ENCODE results near the gene CADPS2.
A peak's percentile ranks its signal among the peaks of the same experiment; 100 is the strongest.

Gene CADPS2

DNA sequence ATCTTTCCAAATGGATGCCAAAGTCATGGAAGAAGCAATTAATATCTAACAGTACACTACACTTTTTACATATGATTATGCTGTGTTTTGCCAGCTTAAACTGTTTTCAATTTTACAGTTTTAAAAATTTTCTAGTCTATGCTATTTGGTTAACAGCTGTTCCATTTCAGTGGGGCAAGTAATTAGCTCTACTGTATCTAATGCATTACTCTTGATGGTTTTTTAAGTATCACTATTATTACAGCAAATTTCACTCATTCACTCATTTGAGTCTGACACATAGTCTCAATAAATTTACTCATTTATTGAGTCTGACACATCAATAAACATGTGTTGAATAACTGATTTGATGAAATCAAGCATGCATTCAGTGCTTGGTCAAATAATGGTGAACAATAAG, 343.1 kb downstream of the CADPS2 start:
- in situ Hi-C loops (cut with HindIII; ENCODE audit: low pct_ligation_motif_present, low sequenced_read_pairs): no loop called here
- no peak for DNase-seq

DNA sequence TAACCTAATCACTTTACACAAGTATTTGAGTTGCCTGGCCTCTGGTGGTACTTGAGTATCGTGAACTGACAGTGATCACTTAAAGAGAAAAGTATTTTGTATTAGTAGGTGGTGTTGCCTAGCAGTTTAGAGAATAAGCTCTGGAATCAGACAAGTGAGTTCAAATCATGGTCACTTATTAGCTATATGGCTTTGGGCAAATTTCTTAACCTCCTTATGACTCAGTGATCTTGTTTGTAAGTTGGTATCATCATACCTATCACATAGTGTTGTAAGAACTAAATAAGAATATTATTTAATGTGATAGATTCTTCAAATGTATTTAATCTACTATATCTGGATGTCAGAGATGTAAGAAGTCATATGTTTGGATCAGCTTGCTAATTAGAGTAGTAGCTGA, 351.2 kb downstream of the CADPS2 start:
- Histone ChIP-seq H3K27me3 (replicated peaks) (no peaks in the 10 kb centered on the region), H3K4me3 (ENCODE audit: low read depth, low read length) (no peak overlapping the region), H3K27ac (no peak overlapping the region), H3K36me3 (replicated peaks) (no peaks in the 10 kb centered on the region)
- no peak for DNase-seq
- in situ Hi-C loops (cut with HindIII; ENCODE audit: low pct_ligation_motif_present, low sequenced_read_pairs): no loop called here
- TF ChIP-seq, protein P1, sequence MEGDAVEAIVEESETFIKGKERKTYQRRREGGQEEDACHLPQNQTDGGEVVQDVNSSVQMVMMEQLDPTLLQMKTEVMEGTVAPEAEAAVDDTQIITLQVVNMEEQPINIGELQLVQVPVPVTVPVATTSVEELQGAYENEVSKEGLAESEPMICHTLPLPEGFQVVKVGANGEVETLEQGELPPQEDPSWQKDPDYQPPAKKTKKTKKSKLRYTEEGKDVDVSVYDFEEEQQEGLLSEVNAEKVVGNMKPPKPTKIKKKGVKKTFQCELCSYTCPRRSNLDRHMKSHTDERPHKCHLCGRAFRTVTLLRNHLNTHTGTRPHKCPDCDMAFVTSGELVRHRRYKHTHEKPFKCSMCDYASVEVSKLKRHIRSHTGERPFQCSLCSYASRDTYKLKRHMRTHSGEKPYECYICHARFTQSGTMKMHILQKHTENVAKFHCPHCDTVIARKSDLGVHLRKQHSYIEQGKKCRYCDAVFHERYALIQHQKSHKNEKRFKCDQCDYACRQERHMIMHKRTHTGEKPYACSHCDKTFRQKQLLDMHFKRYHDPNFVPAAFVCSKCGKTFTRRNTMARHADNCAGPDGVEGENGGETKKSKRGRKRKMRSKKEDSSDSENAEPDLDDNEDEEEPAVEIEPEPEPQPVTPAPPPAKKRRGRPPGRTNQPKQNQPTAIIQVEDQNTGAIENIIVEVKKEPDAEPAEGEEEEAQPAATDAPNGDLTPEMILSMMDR (IDR thresholded peaks at IDR 0.05; ENCODE audit: low read depth, low read length, missing control alignments): no peak

More for the DNA sequence above, 343.1 kb downstream of the CADPS2 start:
- Histone ChIP-seq H3K36me3 (replicated peaks) (no peaks in the 10 kb centered on the region), H3K27me3 (replicated peaks) (no peaks in the 10 kb centered on the region), H3K27ac (no peak overlapping the region), H3K4me3 (ENCODE audit: low read depth, low read length) (no peak overlapping the region)
- TF ChIP-seq, protein P1 (IDR thresholded peaks at IDR 0.05; ENCODE audit: low read depth, low read length, missing control alignments): no peak

DNA sequence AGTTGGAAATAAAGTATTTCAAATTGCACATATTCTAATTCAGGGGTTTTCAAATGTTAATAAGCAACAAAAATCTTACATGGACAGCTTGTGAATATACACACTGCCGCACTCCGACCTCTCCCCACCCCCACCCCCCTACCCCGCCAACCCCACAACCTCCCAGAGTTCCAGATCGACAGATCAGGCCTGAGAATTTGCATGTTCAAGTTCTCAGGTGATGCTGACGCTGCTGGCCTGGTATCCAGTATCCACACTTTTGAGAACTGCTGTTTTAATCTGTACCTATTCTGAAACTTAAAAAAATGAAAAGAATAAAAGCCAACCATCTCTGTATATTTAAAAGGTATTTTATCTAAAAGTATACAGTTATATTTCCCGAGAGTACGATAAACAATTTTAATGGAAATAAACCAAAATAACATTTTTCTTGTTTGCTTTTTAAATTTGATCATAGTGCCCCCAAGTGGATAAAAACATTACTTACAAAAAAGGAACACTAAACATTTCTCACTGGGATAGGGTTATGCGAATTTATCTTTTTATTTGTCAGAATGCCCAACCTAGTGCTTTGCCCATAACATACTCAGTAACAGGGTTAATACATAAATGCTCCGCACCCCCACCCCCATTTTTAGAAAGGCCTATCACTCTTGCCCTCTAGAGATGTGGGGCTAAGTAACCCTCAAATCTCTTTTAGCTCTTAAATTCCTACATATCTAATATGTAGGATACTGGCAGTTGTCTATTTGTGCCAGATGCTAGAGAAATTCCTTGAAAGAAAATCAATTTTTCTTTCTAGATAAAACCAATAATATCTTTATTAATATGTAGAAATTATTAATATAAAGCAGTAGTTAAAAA, 353.6 kb downstream of the CADPS2 start:
- no peak overlapping the region for H3K27ac ChIP-seq
- in situ Hi-C loops (cut with HindIII; ENCODE audit: low pct_ligation_motif_present, low sequenced_read_pairs): no loop called here
- H3K4me3 ChIP-seq (ENCODE audit: low read depth, low read length): no peak overlapping the region
- TF ChIP-seq, protein P1 (IDR thresholded peaks at IDR 0.05; ENCODE audit: low read depth, low read length, missing control alignments): no peak
- no peaks in the 10 kb centered on the region for H3K36me3 ChIP-seq (replicated peaks)
- no peaks in the 10 kb centered on the region for H3K27me3 ChIP-seq (replicated peaks)
- DNase-seq: no peak

DNA sequence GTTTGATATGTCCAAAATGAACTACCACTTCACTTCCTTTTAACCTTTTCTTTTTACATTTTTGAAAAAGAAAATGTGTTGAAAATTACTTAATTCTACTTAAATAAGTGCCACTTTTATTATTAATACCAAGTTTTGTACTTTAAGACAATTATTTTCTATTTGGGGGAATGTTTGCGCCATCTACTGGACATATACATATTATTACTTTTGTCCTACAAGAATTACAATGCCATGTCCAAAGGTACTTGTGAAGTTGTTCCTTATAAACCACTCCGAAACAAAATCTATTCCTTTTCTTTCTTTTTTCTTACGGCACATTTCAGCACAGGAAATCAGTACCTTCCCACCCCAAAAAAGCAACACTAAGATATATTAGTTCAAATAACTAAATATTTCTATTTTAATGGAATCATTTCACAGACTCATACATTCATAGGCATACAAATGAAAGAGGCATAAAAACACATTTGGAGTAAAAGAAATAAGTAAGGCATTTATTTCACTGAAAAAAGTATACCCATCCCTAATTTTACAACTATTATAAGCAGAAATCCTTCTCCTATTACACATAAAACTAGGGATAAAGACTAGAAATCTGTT, 357.3 kb downstream of the CADPS2 start:
- H3K27ac ChIP-seq: no peak overlapping the region

DNA sequence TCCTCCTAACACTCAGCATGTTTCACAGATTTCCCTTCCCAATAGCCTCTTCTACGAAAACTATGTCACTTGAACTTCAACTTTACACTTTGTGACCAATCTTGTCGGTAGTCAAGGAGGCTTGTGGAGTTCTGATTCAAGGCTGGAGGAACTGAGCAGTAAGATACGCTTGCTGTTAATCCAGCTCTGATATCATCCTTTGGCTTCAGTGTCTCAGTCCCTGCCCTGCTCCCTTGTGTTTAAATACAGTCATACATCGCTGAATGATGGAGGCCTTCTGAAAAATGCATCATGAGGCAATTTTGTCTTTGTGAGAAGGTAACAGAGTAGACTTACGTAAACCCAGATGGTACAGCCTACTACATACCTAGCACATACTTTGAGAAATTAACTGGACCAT, 360.9 kb downstream of the CADPS2 start:
- no peak for DNase-seq
- TF ChIP-seq, protein P1 (IDR thresholded peaks at IDR 0.05; ENCODE audit: low read depth, low read length, missing control alignments): no peak
- no peak overlapping the region for H3K27ac ChIP-seq
- H3K4me3 ChIP-seq (ENCODE audit: low read depth, low read length): no peak overlapping the region
- no peaks in the 10 kb centered on the region for H3K27me3 ChIP-seq (replicated peaks)
- in situ Hi-C loops (cut with HindIII; ENCODE audit: low pct_ligation_motif_present, low sequenced_read_pairs): no loop called here
- H3K36me3 ChIP-seq (replicated peaks): no peaks in the 10 kb centered on the region

More for the DNA sequence above, 357.3 kb downstream of the CADPS2 start:
- TF ChIP-seq, protein P1 (IDR thresholded peaks at IDR 0.05; ENCODE audit: low read depth, low read length, missing control alignments): peak; percentile 26
- Histone ChIP-seq H3K4me3 (ENCODE audit: low read depth, low read length) (no peak overlapping the region), H3K27me3 (replicated peaks) (no peaks in the 10 kb centered on the region), H3K36me3 (replicated peaks) (no peaks in the 10 kb centered on the region)
- DNase-seq: no peak
- in situ Hi-C loops (cut with HindIII; ENCODE audit: low pct_ligation_motif_present, low sequenced_read_pairs): no loop called here

All from brain microvascular endothelial cell (primary cell).